ENCODE results near the gene GRM8.

Gene GRM8

DNA sequence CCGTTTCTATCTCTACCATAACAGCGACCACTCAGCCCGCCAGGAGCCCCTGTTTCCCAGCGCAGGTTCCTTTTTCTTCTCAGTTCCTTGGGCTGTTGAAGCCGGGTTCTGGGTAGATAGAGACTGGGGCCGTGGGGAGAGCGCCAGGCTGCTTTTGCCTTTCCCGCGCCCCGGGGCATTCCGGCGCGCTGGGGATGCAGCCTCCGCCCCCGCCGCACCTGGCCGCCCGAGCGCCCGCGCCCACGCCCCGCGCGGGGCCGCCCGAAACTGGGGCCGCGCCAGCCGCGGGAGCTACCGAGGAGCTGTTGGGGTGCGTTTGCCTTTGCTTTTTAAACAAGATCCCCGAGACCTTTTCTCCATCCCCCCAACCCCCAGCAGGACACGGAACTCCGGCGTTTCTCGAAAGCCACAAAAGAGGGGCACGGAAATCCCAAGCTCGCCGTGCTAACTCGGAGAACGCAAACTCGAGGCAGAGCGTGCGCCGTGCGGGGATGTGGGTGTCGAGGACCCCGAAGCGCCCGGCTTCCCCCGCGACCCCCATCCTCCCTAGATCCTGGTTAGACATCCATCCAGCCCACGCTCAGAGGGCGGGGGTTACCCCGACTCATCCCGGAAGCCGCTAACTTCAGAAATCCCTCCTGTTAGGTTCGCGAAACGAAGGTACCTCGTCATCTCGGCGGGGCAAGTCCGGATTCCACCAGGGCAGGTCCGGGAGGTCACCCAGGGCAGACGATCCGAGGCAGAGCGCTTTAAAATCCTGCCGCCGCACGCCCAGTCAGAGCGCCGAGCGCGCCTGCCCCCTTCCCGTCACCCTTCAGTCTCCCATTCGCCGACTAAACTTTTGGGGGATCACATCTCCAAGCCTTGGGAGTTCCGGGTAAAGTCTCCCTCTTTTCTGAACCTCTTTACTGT, 1.0 kb downstream of the GRM8 start:
- no peak for TF ChIP-seq ZNF274 (IDR thresholded peaks at IDR 0.05; ENCODE audit: low read depth, low read length)
- H3K4me3 ChIP-seq (ENCODE audit: low read length): peak overlapping the region; percentile 53; the same call in 1 of the 2 replicates

GRCh38 chr7:127251036-127251464, 1.7 kb downstream of the GRM8 start:
- TF ChIP-seq ZNF274 (IDR thresholded peaks at IDR 0.05; ENCODE audit: low read depth, low read length): no peak
- H3K4me3 ChIP-seq (ENCODE audit: low read length): no peak overlapping the region

- H3K4me3 ChIP-seq (ENCODE audit: low read length): no peak overlapping the region
- no peak for TF ChIP-seq ZNF274 (IDR thresholded peaks at IDR 0.05; ENCODE audit: low read depth, low read length)
These were observed 2.3 kb downstream of the GRM8 start for GRCh38 chr7:127250312-127251035.

DNA sequence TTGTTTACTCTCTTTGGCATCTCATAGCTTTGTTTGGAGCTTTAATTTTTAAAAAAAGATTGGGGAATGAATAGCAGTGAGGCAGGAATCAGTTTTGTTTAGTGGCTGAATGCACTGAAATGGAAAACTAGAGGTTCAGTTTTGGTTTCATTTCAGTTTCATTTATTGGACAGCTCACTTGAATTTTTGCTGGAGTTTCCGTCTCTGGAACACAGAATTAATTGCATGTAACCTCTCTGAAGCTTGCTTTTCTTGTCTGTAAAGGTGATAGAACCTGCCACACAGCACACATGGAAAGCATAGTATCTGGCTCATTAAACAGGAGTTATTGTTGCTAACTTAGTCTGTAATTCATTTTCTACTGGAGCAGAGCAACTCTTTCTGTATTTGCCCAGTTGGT, 7.1 kb downstream of the GRM8 start:
- H3K4me3 ChIP-seq (ENCODE audit: low read length): no peak overlapping the region
- no peak for TF ChIP-seq ZNF274 (IDR thresholded peaks at IDR 0.05; ENCODE audit: low read depth, low read length)

DNA sequence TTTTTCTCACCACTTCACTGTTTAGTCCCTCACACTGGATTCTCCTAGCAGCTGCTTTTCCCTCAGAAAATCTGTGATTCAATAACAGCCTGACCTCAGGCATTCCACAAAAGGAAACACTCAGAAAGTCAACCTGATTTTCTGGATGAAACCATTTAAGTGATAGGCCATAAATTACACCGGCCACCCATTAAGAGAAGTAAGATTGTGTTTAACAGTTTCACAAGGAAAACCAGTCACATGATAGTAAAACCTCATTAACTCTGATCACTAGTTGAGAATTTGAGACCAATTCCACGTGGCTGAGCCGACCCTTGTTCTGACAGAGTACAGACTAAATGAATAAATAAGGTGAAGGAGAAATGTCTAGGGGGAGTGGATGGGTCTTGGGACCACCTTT, 7.7 kb downstream of the GRM8 start:
- H3K4me3 ChIP-seq (ENCODE audit: low read length): no peak overlapping the region
- no peak for TF ChIP-seq ZNF274 (IDR thresholded peaks at IDR 0.05; ENCODE audit: low read depth, low read length)

GRCh38 chr7:127239814-127240213, 12.9 kb downstream of the GRM8 start:
- no peak overlapping the region for H3K4me3 ChIP-seq (ENCODE audit: low read length)
- no peak for TF ChIP-seq ZNF274 (IDR thresholded peaks at IDR 0.05; ENCODE audit: low read depth, low read length)

DNA sequence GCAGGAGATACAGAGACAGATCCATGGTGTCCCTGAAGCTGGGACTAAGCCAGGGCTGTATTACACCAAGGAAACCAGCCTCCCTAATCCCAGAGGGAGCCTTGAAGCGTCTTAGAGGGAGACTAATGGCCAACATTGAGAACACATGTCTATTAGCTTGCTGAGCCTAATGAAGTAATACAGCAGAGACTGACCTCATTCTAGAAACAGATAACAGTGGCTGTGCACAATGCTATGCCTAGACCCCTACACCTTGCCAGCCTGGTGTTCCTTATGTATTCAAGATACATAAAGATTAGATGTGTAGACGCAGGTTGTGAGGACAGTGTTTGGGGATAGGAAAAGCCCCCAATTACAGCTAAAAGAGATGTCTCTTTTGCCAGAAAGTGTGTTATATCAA, 19.1 kb downstream of the GRM8 start:
- no peak overlapping the region for H3K4me3 ChIP-seq (ENCODE audit: low read length)
- TF ChIP-seq ZNF274 (IDR thresholded peaks at IDR 0.05; ENCODE audit: low read depth, low read length): no peak

DNA sequence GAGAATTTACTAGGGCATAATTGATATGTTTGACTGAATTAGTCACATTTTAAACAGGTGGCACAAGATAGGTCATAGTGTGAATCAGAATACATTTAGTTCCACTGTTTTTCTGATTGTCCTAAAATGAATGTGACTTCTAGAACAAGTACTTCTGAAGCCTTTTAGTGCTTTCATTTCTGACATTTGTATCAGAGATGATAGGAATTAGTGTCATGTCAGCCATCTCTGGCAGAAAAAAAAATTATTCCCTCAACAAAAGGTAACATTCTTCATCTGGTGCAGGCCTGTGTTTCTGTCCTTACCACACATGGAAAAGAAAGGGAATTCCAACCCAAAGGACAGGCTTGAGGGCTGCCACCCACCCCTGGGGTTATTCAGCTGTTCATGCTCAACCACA, 21.3 kb downstream of the GRM8 start:
- TF ChIP-seq ZNF274 (IDR thresholded peaks at IDR 0.05; ENCODE audit: low read depth, low read length): no peak

DNA sequence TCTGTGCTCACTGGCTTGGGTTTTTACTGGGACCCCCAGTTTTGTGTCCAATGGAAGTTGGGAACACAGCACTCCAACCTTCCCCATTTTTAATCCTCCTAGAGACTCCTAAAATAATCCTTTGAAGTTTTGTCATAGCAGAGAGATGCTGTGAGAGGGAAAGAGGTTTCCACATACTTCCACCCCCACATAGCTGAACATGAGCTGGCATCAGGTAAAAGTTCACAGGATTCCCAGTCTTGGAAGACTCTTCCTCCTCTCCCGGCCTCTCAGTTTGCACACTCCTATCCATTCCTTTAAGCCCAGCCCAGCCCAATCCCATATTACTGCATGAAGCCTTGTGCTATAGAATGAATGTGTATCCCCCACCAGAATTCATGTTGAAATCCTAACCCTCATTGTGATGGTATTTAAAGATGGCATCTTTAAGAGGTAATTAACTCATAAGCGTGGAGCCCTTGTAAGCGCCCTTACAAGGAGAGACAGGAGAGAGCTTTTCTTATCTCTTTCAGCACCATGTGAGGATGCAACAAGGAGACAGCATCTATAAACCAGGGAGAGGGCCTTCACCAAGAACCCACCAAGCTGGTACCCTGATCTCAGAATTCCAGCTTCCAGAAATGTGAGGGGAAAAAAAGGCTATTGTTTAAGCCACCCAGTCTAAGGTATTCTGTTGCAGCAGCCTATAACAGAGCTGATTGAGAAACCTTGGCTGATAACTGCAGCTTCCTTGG, 22.4 kb downstream of the GRM8 start:
- no peak for TF ChIP-seq ZNF274 (IDR thresholded peaks at IDR 0.05; ENCODE audit: low read depth, low read length)
- H3K4me3 ChIP-seq (ENCODE audit: low read length): no peak overlapping the region

More for the DNA sequence above, 21.3 kb downstream of the GRM8 start:
- no peak overlapping the region for H3K4me3 ChIP-seq (ENCODE audit: low read length)

- no peak for TF ChIP-seq ZNF274 (IDR thresholded peaks at IDR 0.05; ENCODE audit: low read depth, low read length)
- H3K4me3 ChIP-seq (ENCODE audit: low read length): no peak overlapping the region
These were observed 25.9 kb downstream of the GRM8 start for GRCh38 chr7:127226685-127227374.

GRCh38 chr7:127221731-127222130, 31.0 kb downstream of the GRM8 start:
- no peak for TF ChIP-seq ZNF274 (IDR thresholded peaks at IDR 0.05; ENCODE audit: low read depth, low read length)
- no peak overlapping the region for H3K4me3 ChIP-seq (ENCODE audit: low read length)

GRCh38 chr7:127214956-127215718, 37.6 kb downstream of the GRM8 start:
- no peak for TF ChIP-seq ZNF274 (IDR thresholded peaks at IDR 0.05; ENCODE audit: low read depth, low read length)
- H3K4me3 ChIP-seq (ENCODE audit: low read length): no peak overlapping the region

DNA sequence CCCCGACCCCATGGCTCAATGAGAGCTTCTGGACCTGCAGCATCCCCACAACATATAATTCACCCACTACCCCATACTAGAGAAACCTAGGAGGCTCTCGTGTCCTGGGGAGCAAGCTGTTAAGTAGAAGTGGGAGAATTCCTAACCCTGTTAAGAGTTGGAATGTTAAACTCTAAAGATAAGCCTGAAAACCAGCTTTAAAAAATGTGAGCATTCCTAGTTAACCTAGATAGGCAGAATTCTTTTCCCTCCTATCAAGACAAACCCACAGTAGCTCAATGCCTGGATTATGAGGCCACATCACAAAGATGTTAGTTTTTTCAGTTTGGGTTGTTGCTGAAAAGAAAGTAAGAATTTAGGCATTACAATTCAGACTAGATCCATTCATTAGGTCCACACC, 42.9 kb downstream of the GRM8 start:
- H3K4me3 ChIP-seq (ENCODE audit: low read length): no peak overlapping the region
- TF ChIP-seq ZNF274 (IDR thresholded peaks at IDR 0.05; ENCODE audit: low read depth, low read length): no peak
